Measurements from ENCODE around the gene SUCO.
"Not testable (repeated sequence)": the region's sequence is repeated elsewhere in the genome, so short reads cannot be mapped to it uniquely, and the experiment has no call there.

SUCO gene

DNA sequence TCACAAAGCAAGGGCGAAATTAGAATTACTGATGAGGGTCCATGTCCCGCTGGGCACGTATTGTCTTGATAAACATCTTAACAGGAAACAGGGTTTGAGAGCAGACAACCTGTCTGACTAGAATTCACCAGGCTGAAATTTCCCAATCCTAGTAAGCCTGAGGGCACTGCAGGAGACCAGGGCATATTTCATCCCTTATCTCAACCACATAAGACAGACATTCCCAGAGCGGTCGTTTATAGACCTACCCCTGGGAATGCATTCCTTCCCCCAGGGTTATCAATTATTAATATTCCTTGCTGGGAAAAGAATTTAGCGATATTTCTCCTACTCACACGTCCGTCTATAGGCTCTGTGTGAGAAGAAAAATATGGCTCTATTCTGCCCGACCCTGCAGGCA is 87.7 kb downstream of the SUCO start:
- H3K4me1 Mint-ChIP-seq; DNase-seq; ATAC-seq (replicated peaks); H3K4me3 Mint-ChIP-seq; H3K27ac Mint-ChIP-seq; H3K27me3 Mint-ChIP-seq: not testable (repeated sequence)
- Mint-ChIP-seq H3K9me3 (peaks cover 18 to 27% of the 10 kb centered on the region in 2 donors), H3K36me3 (peaks cover 7 to 17% of the 10 kb centered on the region in 2 donors)

DNA sequence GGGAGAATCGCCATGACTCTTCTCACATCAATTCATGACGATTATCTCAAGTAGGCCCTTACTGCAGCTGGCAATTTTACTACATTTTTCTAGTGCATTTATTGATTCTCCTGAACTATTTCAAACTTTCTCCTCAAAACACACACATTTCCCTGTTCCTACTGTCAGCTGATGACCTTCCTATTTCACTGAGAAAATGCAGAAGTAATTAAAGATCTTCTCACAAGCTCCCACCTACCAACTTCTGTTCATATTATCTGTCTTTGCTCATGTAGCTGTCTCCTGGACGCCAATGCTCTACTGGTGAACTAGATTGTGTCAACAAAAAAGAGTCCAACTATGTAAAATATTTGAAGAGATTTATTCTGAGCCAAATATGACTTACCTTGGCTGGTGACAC is 89.6 kb downstream of the SUCO start:
- Mint-ChIP-seq H3K4me3 (no peak overlapping the region), H3K9me3 (peaks cover 14 to 15% of the 10 kb centered on the region in 2 donors), H3K27me3 (no peaks in the 10 kb centered on the region), H3K4me1 (no peaks in the 10 kb centered on the region), H3K36me3 (peaks cover 7 to 14% of the 10 kb centered on the region in 2 donors), H3K27ac (no peak overlapping the region)
- DNase-seq: no peak
- ATAC-seq (replicated peaks): no peak

DNA sequence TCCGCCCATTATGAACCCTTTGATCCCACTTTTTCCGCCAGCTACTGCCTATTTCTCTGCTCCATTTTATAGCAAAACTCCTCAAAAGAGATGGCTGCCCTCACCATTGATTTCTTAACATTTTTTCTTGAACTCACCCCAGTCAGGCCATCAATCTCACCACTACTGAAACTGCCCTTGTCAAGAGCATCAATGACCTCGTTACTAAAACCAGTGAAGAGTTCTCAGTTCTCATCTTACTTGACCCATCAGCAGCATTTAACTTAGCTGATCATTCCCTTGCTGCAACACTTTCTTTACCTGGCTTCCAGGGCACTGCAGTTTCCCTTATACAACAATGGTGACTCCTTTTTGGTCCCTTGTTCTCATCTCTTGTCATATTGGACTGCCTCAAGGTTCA is 90.8 kb downstream of the SUCO start:
- no peak overlapping the region for H3K4me3 Mint-ChIP-seq
- DNase-seq (no peak), ATAC-seq (replicated peaks) (no peak)
- H3K27me3 Mint-ChIP-seq: no peaks in the 10 kb centered on the region
- no peak overlapping the region for H3K27ac Mint-ChIP-seq
- H3K9me3 Mint-ChIP-seq: peaks cover 12 to 13% of the 10 kb centered on the region in 2 donors
- peaks cover 7 to 14% of the 10 kb centered on the region in 2 donors for H3K36me3 Mint-ChIP-seq
- peaks cover 0 to 2% of the 10 kb centered on the region in 2 donors for H3K4me1 Mint-ChIP-seq

DNA sequence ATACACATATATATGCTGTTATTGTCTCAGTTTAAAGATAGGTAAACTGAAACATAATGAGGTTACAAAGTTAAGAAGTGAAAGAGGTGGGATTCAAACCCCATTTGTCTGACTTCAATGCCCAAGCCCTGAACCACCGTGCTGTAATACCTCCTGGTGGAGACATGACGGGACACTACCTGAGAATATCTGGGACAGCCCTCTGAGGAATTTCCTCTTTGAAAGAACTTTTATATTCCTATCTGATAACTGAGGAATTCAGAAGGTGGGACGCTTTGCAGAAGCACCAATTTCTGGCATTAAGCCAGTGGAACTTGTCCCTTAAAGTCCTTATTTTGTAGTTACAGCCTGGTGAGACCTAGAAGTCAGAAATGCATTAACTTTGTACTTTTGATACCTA is 93.9 kb downstream of the SUCO start:
- DNase-seq (no peak), ATAC-seq (replicated peaks) (no peak)
- H3K27me3 Mint-ChIP-seq: no peaks in the 10 kb centered on the region
- H3K4me1 Mint-ChIP-seq: peaks cover 0 to 2% of the 10 kb centered on the region in 2 donors
- no peak overlapping the region for H3K4me3 Mint-ChIP-seq
- no peaks in the 10 kb centered on the region for H3K9me3 Mint-ChIP-seq
- H3K27ac Mint-ChIP-seq: no peak overlapping the region
- no peaks in the 10 kb centered on the region for H3K36me3 Mint-ChIP-seq

DNA sequence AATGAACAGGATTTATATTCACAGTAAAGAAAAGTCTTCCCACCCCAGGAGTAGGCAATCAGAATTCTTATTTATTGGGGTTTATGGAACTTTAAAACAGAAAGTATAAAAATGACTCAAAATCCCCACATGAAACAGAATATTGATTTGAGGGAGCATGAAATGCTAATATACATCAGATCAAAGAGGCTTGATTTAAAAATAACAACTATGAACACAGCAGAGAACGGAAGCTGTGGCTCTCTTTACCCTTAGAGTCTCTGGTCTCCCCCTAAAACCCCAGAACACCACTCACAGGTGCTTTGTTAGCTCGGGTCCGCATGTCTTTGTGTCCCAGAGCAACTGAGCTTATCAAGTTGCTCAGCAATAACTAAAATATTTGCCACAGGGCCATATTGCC is 94.8 kb downstream of the SUCO start:
- DNase-seq: no peak
- Mint-ChIP-seq H3K27me3 (no peaks in the 10 kb centered on the region), H3K36me3 (no peaks in the 10 kb centered on the region), H3K9me3 (peaks cover 0 to 2% of the 10 kb centered on the region in 2 donors), H3K4me1 (peaks cover 0 to 2% of the 10 kb centered on the region in 2 donors), H3K27ac (no peak overlapping the region), H3K4me3 (no peak overlapping the region)
- no peak for ATAC-seq (replicated peaks)

DNA sequence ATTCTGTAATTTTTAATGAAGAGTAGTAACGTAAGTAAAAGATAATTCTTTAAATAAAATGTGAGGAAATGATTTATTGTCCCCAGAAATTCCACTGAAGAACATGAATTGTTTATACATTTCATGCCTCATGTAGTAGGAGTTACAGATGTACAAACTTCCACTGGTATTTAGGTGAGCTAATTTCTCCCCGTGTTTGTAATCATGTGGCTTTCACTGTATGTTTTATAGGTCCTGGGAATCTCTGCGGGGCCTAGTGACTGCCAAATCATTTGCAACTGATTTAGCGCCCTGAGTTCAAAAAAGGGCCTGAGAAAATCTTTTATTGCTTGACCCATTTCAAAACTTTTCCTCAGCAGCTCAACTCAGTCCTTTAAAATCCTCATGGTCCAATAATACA is 95.5 kb downstream of the SUCO start:
- Mint-ChIP-seq H3K27me3 (no peaks in the 10 kb centered on the region), H3K4me3 (no peak overlapping the region), H3K27ac (no peak overlapping the region), H3K36me3 (no peaks in the 10 kb centered on the region), H3K4me1 (peaks cover 0 to 2% of the 10 kb centered on the region in 2 donors), H3K9me3 (peaks cover 0 to 2% of the 10 kb centered on the region in 2 donors)
- ATAC-seq (replicated peaks) (no peak), DNase-seq (no peak)

DNA sequence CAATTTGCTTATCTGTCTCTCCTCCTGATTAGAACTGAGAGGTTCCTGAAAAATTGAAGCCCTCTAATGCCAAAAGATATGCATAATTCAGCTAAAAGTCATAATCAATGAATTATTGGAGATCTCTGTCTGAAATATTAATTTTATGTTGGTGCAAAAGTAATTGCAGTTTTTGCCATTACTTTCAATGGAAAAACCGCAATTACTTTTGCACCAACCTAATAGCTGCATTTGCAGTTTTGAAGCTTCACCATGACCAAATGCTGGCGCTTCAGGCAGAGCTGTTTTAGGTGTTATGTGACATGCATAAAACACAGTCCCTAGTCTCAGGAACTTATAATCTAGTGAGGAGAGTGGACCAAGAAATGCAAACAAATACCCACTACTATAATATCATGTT is 96.2 kb downstream of the SUCO start:
- Mint-ChIP-seq H3K4me1 (peaks cover 0 to 2% of the 10 kb centered on the region in 2 donors), H3K9me3 (peaks cover 0 to 2% of the 10 kb centered on the region in 2 donors), H3K4me3 (no peak overlapping the region), H3K36me3 (no peaks in the 10 kb centered on the region), H3K27ac (no peak overlapping the region), H3K27me3 (no peaks in the 10 kb centered on the region)
- ATAC-seq (replicated peaks) (no peak), DNase-seq (no peak)

DNA sequence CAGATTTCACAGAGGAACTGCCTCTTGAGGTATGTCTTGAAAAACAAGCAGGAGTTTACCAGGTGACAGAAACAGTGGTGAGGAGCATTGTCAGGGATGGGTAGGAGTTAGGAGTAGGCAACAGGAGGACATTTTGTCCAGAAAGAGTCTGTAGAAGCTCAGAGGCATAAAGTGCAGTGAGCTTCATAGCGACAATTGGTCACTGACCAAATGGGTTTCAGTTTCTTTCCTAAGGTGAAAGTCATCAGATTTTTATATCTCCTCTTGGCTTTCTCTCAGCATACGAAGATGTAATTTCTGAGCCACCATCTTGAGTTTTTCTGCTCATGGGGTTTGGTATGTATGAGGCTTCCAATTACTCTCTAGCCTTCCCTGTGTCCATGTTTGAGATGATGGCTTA is 96.7 kb downstream of the SUCO start:
- DNase-seq (no peak), ATAC-seq (replicated peaks) (no peak)
- Mint-ChIP-seq H3K9me3 (peaks cover 0 to 2% of the 10 kb centered on the region in 2 donors), H3K4me3 (no peak overlapping the region), H3K27me3 (no peaks in the 10 kb centered on the region), H3K36me3 (no peaks in the 10 kb centered on the region), H3K27ac (no peak overlapping the region), H3K4me1 (peaks cover 0 to 2% of the 10 kb centered on the region in 2 donors)

DNA sequence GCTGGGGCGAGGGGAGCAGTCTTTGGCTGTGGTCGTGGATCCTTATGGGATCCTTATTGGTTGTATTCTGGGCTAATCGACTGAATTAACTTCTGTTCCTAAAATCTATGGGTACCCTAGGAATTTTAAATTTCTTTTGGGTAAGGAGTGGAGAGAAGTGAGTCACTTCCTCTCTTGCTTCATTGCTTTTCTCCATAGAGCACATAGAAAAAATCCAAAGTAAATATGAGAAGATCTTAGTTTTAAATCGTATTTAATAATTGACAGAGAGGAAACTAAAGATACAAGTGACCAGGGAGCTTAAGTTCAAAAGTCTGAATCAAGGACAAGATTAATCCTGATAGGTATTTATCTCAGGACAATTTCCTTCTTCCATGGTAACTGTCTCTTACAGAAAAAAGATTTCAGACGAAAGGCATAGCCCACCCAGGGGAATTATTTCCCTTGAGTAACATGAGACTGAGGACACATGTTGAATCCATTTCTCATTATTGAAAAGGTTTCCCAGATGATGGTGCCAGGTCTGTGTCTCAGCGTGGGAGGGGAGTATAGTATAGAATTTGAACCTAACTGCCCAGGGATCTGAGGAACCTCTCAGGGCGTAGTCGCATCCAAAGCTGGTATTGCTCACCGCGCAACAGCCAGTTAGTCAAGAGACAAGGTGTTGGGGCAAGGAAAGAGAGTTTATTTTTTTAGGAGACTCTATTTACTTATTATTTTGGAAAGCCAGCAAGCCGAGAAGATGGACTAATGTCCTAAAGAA is 97.3 kb downstream of the SUCO start:
- no peak for ATAC-seq (replicated peaks)
- H3K36me3 Mint-ChIP-seq: no peaks in the 10 kb centered on the region
- H3K9me3 Mint-ChIP-seq: peaks cover 0 to 2% of the 10 kb centered on the region in 2 donors
- peaks cover 0 to 2% of the 10 kb centered on the region in 2 donors for H3K4me1 Mint-ChIP-seq
- no peak for DNase-seq
- H3K4me3 Mint-ChIP-seq: no peak overlapping the region
- H3K27ac Mint-ChIP-seq: no peak overlapping the region
- no peaks in the 10 kb centered on the region for H3K27me3 Mint-ChIP-seq

DNA sequence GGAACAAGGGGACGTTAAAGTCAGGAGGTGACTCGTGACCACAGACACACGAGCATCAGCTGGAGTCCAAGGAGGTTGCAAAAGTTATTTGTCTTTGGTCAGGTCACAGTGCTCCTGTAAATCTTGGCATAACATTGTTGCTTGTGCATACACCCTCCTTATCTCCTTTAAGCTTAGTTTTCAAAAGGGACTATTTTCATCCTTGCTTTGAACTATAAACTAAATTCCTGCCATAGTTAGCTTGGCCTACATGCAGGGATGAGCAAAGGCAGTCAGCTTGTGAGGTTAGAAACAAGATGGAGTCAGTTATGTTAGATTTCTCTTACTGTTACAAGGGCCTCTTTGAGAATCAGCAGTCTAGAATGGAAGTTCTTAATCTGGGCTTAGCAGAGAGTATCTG is 97.9 kb downstream of the SUCO start:
- no peak for DNase-seq
- no peaks in the 10 kb centered on the region for H3K27me3 Mint-ChIP-seq
- peaks cover 0 to 2% of the 10 kb centered on the region in 2 donors for H3K9me3 Mint-ChIP-seq
- H3K27ac Mint-ChIP-seq: no peak overlapping the region
- H3K4me3 Mint-ChIP-seq: no peak overlapping the region
- peaks cover 0 to 2% of the 10 kb centered on the region in 2 donors for H3K4me1 Mint-ChIP-seq
- no peaks in the 10 kb centered on the region for H3K36me3 Mint-ChIP-seq
- no peak for ATAC-seq (replicated peaks)

DNA sequence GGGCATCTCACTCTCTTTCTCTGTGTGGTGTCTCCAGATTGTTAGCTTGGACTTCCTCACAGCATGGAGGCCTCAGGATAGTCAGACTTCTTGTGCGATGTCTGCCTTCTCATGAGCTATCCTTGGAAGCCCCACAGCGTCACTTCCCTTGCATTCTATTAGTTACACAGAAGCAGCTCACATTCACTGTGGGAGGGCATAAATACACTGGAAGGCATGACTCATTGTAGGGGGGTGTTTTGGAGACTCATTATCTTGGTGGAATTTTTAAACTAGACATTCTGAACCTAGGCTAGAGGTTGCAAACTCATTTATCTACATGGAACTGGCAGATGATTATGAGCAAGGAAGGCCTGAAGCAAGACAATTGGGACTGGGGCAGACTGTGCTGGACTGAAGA is 104.6 kb downstream of the SUCO start:
- peaks cover 18 to 27% of the 10 kb centered on the region in 2 donors for H3K4me1 Mint-ChIP-seq
- DNase-seq (no peak), ATAC-seq (replicated peaks) (peak; percentile 59 to 71)
- peaks cover 0 to 3% of the 10 kb centered on the region in 2 donors for H3K9me3 Mint-ChIP-seq
- no peaks in the 10 kb centered on the region for H3K27me3 Mint-ChIP-seq
- no peak overlapping the region for H3K27ac Mint-ChIP-seq
- no peak overlapping the region for H3K4me3 Mint-ChIP-seq
- no peaks in the 10 kb centered on the region for H3K36me3 Mint-ChIP-seq

DNA sequence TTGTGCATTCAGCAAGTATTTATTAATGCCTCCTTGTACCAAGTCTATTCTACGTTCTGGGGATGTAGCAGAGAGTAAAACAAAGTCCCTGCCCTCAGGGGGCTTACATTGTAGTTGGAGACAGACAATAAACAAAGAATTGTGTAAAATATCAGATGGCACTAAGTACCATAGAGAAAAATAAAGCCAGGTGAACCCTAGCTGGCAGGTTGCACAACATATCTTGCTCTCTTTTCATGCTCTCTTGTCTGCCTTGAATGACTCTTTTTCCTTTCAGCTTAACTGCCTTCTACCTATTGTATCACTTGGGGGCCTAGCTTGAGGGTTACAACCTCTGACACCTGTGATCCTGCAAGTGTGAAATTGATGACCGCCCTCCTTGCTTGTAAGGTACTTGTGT is 105.3 kb downstream of the SUCO start:
- DNase-seq: no peak
- Mint-ChIP-seq H3K27ac (no peak overlapping the region), H3K9me3 (peaks cover 0 to 3% of the 10 kb centered on the region in 2 donors), H3K27me3 (no peaks in the 10 kb centered on the region), H3K4me1 (peaks cover 22 to 31% of the 10 kb centered on the region in 2 donors), H3K36me3 (no peaks in the 10 kb centered on the region), H3K4me3 (no peak overlapping the region)
- ATAC-seq (replicated peaks): no peak

DNA sequence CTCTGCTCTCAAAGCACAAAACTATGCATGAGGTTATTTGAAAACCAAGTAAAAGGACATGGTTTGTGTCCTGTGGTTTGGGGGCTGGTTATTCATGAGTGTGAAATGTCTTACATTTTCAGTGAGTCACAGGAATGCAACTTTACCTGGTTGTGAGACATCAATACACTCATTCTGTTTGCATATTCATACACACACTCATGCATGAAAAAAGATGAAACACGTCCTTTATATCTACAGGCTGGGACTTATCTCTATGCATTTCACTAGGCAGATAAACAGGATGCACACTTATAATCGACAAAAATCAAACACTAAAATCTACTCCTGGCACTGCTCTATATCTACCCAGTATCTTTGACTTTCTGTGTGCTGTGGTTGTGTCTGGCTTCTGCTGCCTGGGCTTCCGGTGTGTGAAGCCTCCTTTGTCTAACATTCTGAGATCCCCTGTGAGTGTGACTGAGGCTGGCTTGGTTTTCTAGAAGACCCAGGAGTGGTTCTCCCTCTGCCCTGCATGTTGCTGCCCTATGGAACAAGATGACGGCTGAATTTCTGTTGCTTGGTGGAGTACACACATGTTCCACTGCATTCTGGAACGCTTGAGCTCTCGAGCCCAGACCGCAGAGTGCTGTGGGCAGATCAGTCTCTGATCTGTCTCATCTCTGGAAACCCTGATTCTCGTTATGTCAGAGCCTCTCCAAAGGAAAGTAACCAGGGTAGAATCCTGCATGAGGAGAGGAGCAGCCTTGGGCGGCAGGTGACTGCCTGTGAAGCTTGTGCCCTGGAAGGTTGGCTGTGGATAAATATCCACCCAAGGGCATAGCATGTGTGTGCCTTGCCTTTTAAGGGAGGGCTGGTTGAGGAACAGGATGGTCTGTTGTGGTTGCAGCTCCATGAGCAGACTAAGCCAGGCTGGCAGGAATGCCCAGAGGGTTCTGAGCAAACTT is 106.2 kb downstream of the SUCO start:
- H3K27ac Mint-ChIP-seq: peak overlapping the region; percentile 48
- peaks cover 31 to 40% of the 10 kb centered on the region in 2 donors for H3K4me1 Mint-ChIP-seq
- no peaks in the 10 kb centered on the region for H3K36me3 Mint-ChIP-seq
- DNase-seq: peak; percentile 6
- H3K27me3 Mint-ChIP-seq: no peaks in the 10 kb centered on the region
- peak; percentile 51 to 59 for ATAC-seq (replicated peaks)
- peak overlapping the region in 1 of 2 donors; percentile 34 for H3K4me3 Mint-ChIP-seq
- peaks cover 0 to 3% of the 10 kb centered on the region in 2 donors for H3K9me3 Mint-ChIP-seq

DNA sequence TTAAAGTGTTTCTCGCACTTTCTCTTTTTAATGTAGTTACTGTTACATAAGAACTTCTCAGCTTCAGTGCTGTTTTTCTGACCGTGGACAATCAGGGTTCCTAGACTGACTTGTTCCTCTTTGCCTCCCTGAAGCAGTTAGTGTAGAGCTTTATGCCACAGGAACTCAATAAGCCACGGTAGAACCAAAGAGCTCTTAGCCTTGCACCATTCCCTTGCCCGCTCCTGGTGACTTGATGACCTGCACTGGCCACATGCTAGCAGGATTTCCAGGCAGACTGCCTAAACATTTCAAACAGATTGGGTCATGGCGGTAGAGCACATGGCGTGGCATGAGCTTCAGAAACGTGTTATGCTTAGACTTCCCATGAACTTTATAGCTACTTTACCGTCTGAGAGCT is 107.2 kb downstream of the SUCO start:
- H3K4me3 Mint-ChIP-seq: no peak overlapping the region
- no peak for ATAC-seq (replicated peaks)

More for the DNA sequence above, 107.2 kb downstream of the SUCO start:
- H3K9me3 Mint-ChIP-seq: peaks cover 0 to 3% of the 10 kb centered on the region in 2 donors
- H3K4me1 Mint-ChIP-seq: peaks cover 36 to 49% of the 10 kb centered on the region in 2 donors
- H3K27me3 Mint-ChIP-seq: peaks cover 1 to 4% of the 10 kb centered on the region in 2 donors
- H3K27ac Mint-ChIP-seq: no peak overlapping the region
- H3K36me3 Mint-ChIP-seq: no peaks in the 10 kb centered on the region
- no peak for DNase-seq
